Umbilical cord (tissue), 2 donors: ENCODE measurements around the gene CDH4. TPM values are rescaled to one million over a fixed set of nuclear protein-coding genes. Genes with fewer than 3 reads are reported as not detected.
A peak's percentile ranks its signal among the peaks of the same experiment; 100 is the strongest.

ENCODE experiments used
- DNase-seq: peaks from one replicate; pipeline ENCODE4 v3.0.0-alpha.2; 2015; ENCODE audit warnings: low spot score
- total RNA-seq: library from RNA; depleted of rRNA; stranded (reverse); fragments of >200 nt; gene quantifications from one replicate; pipeline ENCODE4 v1.2.3, GENCODE V29; 2014; ENCODE audit warnings: low replicate concordance; ENCODE audit not compliant: insufficient read depth

CDH4 gene
- total RNA-seq, 1 donor from 2014 or later: 0.48 TPM

- DNase-seq: no peak
Measured at GRCh38 chr20:61514805-61515505, 262.9 kb downstream of the CDH4 start.

GRCh38 chr20:61515922-61516321, 263.9 kb downstream of the CDH4 start:
- DNase-seq: no peak

GRCh38 chr20:61516346-61517208, 264.5 kb downstream of the CDH4 start:
- DNase-seq: no peak

GRCh38 chr20:61517419-61517818, 265.4 kb downstream of the CDH4 start:
- no peak for DNase-seq

- DNase-seq: no peak
Measured at GRCh38 chr20:61518424-61518951, 266.4 kb downstream of the CDH4 start.

- DNase-seq: no peak
Measured at GRCh38 chr20:61519488-61519887, 267.4 kb downstream of the CDH4 start.

- no peak for DNase-seq
Measured at GRCh38 chr20:61520076-61520892, 268.2 kb downstream of the CDH4 start.

- DNase-seq: peak; percentile 11
Measured at GRCh38 chr20:61520893-61521460, 268.9 kb downstream of the CDH4 start.

DNA sequence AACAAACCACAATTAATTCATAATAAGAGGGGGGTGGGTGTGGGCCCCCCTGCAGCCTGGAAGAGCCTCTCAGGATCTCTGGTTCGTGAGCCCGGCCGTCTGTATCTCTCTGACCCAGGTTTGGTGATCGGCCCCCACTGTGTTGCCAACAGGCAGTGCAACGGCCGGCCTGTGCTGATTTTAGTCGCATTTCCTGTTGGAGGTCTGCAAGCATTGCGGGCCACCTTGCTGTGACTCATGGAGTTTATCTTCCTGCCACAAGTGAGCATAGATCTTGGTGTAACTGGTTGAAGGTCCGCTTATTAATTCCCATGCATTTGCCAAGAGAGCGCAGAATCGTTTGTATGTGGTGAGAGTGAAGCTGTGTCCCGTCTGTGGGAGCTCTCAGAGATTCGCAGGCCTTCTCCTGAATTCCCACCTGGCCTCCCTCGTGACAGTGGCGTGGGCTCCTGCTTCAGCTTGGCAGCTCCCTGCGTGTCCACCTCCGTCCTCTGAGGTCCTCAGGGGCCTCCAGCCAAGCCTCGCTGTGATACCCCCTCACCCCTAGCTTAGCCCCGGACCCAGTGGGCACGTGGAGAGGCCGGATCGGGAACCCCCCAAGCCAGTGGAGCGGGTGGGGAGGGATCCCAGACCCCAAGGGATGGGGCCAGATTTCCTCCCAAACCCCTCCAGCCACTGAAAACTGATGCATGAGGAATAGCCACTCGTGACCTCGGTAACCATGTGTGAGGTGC, 269.8 kb downstream of the CDH4 start:
- no peak for DNase-seq

GRCh38 chr20:61522498-61523090, 270.5 kb downstream of the CDH4 start:
- DNase-seq: no peak

DNA sequence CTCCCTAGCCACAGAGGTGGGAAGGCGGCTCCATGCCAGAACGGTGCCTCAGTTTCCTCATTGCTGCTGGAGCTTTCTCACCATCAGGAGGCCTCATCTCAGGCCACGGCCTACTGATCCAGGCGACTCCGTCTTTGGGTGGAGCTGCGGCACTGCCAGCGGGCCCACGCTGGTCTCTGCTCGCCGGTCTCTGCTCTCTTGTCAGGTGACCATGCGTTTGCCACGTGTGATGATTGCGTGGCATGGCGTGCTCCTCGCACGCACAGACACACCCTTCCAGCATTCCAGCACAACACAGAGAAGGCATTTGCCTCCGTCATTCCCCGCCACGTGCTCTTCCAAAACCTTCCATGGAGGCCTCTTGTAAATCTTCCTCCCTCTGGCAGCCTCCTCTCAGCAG, 271.1 kb downstream of the CDH4 start:
- DNase-seq: no peak

GRCh38 chr20:61524951-61525666, 273.0 kb downstream of the CDH4 start:
- no peak for DNase-seq

GRCh38 chr20:61525781-61526431, 273.8 kb downstream of the CDH4 start:
- DNase-seq: no peak

GRCh38 chr20:61526907-61527306, 274.8 kb downstream of the CDH4 start:
- DNase-seq: no peak

DNA sequence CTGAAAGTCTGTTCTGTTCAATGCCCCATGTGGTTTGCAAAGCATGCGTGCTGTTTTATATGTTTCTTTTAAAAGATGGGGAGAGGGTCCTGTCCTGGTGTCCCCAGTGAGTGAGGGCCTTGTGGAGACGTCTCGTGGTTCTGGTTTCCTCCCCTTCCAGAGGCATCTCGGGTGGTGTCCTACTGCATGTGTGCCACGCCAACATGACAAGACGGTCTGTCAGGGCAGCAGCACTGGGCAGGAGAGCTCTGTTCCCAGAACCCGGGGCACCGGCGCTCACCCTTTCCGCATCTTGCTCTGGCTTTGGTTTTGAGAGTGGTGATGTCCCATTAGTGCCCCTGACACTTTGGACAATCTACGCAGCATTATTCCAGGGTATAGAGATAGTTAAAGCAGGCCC, 275.6 kb downstream of the CDH4 start:
- no peak for DNase-seq

GRCh38 chr20:61528591-61528990, 276.5 kb downstream of the CDH4 start:
- DNase-seq: no peak

DNA sequence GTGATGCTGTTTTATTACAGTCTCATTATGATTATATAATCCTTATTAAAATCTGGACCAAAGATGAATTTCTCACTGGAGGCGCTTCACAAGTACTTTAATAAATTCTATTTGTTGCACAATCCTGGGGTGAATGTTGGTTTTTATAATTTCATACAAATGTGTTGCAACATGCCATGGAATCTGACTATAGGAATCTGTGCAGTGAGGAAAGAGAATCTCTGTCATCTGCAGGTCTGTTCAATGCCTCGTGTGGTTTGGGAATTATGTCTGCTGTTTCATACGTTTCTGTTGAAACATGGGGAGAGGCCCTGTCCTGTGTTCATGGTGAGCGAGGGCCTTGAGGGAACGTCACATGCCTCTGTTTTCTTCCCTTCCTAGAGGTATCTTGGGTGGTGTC, 277.3 kb downstream of the CDH4 start:
- no peak for DNase-seq

GRCh38 chr20:61531553-61532345, 279.7 kb downstream of the CDH4 start:
- DNase-seq: peak; percentile 13
